ENCODE data around the gene MEIS1.

Gene MEIS1

DNA sequence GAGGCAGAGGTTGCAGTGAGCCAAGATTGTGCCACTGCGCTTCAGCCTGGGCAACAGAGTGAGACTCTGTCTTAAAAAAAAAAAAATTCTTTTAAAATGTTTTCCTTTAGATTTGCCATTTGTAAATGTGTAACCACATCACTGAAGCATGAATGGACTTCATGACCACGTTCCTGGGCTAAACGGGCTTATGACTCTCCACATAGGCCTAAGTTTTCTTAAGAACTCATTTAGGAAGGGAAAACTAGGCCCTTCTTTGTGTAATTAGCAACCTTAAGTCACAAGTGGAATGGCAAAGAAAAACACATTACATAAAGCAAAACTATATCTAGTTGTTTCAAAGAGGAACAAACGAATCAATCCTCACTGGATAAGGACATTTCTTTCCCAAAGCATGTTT, 99.5 kb downstream of the MEIS1 start:
- TF ChIP-seq, protein P1, sequence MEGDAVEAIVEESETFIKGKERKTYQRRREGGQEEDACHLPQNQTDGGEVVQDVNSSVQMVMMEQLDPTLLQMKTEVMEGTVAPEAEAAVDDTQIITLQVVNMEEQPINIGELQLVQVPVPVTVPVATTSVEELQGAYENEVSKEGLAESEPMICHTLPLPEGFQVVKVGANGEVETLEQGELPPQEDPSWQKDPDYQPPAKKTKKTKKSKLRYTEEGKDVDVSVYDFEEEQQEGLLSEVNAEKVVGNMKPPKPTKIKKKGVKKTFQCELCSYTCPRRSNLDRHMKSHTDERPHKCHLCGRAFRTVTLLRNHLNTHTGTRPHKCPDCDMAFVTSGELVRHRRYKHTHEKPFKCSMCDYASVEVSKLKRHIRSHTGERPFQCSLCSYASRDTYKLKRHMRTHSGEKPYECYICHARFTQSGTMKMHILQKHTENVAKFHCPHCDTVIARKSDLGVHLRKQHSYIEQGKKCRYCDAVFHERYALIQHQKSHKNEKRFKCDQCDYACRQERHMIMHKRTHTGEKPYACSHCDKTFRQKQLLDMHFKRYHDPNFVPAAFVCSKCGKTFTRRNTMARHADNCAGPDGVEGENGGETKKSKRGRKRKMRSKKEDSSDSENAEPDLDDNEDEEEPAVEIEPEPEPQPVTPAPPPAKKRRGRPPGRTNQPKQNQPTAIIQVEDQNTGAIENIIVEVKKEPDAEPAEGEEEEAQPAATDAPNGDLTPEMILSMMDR (IDR thresholded peaks at IDR 0.05; ENCODE audit: insufficient read depth, low read length, poor library complexity, severe bottlenecking) = no peak
- no peak for DNase-seq (ENCODE audit: extremely low read depth, insufficient read length)
- Histone ChIP-seq H3K4me3 (replicated peaks; ENCODE audit: low read depth, low read length) (no peak overlapping the region), H3K27me3 (replicated peaks; ENCODE audit: control insufficient read depth, insufficient read depth, low read length) (no peaks in the 10 kb centered on the region; the same call in 1 of the 2 replicates), H3K36me3 (ENCODE audit: control insufficient read depth, insufficient read depth, low read length) (no peaks in the 10 kb centered on the region)

DNA sequence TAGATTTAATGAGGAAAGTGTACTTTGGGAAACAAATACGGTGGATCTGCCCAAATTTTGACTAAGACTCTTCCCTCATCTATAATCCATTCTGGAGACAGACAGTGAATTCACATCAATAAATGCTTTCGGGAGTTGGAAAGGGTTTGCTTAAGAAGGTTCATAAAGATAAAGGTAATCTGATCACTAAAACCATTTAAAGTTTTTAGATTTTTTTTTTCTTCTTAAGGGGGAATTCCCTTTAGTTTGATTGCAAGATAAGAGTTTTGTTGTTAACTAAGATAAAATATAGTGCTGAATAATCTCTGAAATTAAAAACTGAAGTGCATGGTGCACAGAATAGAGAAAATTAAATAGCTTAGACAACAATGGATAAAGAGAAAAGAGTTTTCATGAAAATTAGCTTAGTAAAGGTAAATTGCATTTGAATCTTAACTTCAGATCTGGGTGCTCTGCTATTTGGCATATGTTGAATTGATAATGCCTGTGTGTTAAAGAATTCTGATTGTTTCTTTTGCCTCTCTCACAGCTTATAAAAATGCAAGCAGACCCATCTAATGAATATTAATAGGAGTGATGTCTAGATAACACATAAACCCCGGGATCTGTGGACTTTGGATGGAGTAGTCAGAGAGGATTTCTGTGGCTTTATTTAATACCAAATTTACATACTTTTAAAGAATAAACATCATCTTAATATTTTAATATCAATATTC, 100.8 kb downstream of the MEIS1 start:
- TF ChIP-seq, protein P1 (IDR thresholded peaks at IDR 0.05; ENCODE audit: insufficient read depth, low read length, poor library complexity, severe bottlenecking) = no peak
- Histone ChIP-seq H3K27me3 (replicated peaks; ENCODE audit: control insufficient read depth, insufficient read depth, low read length) (no peaks in the 10 kb centered on the region; the same call in 1 of the 2 replicates), H3K36me3 (ENCODE audit: control insufficient read depth, insufficient read depth, low read length) (no peaks in the 10 kb centered on the region), H3K4me3 (replicated peaks; ENCODE audit: low read depth, low read length) (no peak overlapping the region)
- DNase-seq (ENCODE audit: extremely low read depth, insufficient read length) = no peak

DNA sequence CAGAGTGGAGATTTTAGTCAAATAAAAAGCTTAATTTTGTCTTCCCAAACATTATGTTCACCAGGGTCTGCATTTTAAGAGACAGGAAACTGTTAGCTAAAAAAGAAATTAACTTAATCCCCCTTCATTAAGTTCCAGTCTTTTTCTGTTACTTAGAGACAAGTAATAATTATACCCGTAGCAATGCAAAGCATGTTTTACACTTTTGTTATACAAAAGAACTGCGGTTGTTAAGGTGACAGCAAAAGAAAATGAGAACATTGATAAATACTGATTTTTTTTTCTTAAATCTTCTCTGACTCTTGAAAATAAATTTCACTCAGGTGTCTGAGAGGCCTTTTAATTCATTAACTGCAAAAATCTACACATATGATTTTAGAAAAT, 101.4 kb downstream of the MEIS1 start:
- Histone ChIP-seq H3K4me3 (replicated peaks; ENCODE audit: low read depth, low read length) (no peak overlapping the region), H3K27me3 (replicated peaks; ENCODE audit: control insufficient read depth, insufficient read depth, low read length) (no peaks in the 10 kb centered on the region; the same call in 1 of the 2 replicates), H3K36me3 (ENCODE audit: control insufficient read depth, insufficient read depth, low read length) (no peaks in the 10 kb centered on the region)
- TF ChIP-seq, protein P1 (IDR thresholded peaks at IDR 0.05; ENCODE audit: insufficient read depth, low read length, poor library complexity, severe bottlenecking) = no peak
- DNase-seq (ENCODE audit: extremely low read depth, insufficient read length) = no peak

DNA sequence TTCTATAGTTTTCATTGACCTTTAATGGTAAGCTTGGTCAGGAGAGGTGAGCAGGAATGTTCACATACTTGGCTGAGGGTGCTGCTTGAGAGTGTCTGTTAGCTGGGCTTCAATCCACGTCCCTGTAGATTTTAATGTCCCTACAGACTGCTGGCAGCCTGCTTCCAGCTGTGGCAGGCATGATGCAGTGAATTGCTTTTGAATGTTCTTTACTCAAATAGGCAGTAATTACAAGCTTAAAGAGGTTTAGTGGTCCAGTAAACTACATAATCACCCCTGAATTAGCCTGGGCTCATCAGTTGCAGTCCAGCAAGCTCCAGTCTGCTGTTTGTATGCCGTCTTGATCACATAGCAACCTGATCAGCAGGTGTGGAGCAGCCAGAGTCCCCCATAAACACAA, 102.1 kb downstream of the MEIS1 start:
- DNase-seq (ENCODE audit: extremely low read depth, insufficient read length) = no peak
- no peaks in the 10 kb centered on the region for H3K36me3 ChIP-seq (ENCODE audit: control insufficient read depth, insufficient read depth, low read length)
- TF ChIP-seq, protein P1 (IDR thresholded peaks at IDR 0.05; ENCODE audit: insufficient read depth, low read length, poor library complexity, severe bottlenecking) = no peak
- no peak overlapping the region for H3K4me3 ChIP-seq (replicated peaks; ENCODE audit: low read depth, low read length)
- no peaks in the 10 kb centered on the region; the same call in 1 of the 2 replicates for H3K27me3 ChIP-seq (replicated peaks; ENCODE audit: control insufficient read depth, insufficient read depth, low read length)

DNA sequence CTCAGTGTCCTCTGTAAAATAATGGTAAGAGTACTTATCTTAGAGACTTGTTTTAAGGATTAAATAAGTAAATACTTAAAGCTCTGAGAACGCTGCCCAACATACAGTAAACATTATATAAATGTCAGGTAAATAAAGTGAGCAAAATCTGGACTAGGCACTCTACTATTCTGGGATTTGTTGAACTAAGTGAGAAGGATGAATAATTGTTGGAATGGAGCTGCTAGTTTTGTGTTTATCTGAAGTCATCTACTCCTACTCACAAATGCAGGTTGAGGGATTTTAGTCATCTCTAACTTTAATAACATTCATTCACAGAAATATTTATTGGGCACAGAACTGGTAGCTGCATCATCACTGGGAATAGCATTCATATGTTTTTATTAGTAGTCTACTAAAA, 103.4 kb downstream of the MEIS1 start:
- Histone ChIP-seq H3K36me3 (ENCODE audit: control insufficient read depth, insufficient read depth, low read length) (no peaks in the 10 kb centered on the region), H3K4me3 (replicated peaks; ENCODE audit: low read depth, low read length) (no peak overlapping the region)
- TF ChIP-seq, protein P1 (IDR thresholded peaks at IDR 0.05; ENCODE audit: insufficient read depth, low read length, poor library complexity, severe bottlenecking) = no peak

More for the DNA sequence above, 103.4 kb downstream of the MEIS1 start:
- DNase-seq (ENCODE audit: extremely low read depth, insufficient read length) = no peak
- no peaks in the 10 kb centered on the region for H3K27me3 ChIP-seq (replicated peaks; ENCODE audit: control insufficient read depth, insufficient read depth, low read length)

Measured in GM06990 (cell line).